ENCODE measurements around the gene SLC11A2.
A peak's percentile ranks its signal among the peaks of the same experiment; 100 is the strongest.

The SLC11A2 gene

GRCh38 chr12:51025836-51026638, at the start of gene SLC11A2:
Gene SLC11A2 (minus strand): TSS chr12:51026384. CDS start chr12:51010728, 15,656 bp downstream.
- DNase-seq = peak; percentile 97

DNA sequence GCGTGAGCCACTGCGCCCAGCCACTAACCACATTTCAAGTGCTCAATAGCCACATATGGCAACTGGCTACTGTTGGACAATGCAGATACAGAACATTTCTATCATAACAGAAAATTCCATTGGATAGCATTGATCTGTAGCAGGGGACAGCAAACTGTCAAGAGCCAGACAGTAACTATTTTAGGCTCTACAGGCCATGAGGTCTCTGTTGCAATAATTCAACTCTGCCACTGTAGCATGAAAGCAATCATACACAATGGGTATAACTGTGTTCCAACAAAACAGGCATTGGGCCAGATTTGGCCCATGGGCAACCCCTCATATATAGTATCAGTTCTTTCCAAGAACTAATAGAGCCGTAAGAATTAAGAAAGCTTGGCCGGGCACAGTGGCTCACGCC, 49.2 kb upstream of the SLC11A2 start:
- no peak for DNase-seq

- no peak for DNase-seq
These were observed 45.5 kb upstream of the SLC11A2 start for GRCh38 chr12:51071663-51072062.

DNA sequence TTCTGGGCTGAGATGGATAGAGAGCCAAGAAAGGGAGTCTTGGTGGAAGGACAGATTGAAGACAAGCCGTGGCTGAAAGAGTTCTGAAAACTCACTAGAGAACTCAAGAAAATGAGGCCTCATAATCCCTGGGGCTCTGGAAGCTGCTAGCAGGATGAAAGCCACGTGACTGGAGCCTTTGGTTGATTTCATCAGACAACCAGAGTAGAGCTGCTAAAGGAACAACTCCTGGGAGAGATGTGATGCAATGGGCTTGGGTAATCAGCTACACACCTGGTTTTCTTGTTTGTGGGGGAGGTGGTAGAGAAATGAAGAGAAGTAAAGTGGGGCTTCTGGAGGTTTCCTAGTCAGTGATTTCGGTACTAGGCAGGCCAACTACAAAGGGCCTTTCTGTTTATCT, 43.8 kb upstream of the SLC11A2 start:
- no peak for DNase-seq

GRCh38 chr12:51067771-51068170, 41.6 kb upstream of the SLC11A2 start:
- no peak for DNase-seq

- DNase-seq = no peak
These were observed 41.0 kb upstream of the SLC11A2 start for GRCh38 chr12:51067229-51067628.

- DNase-seq = no peak
These were observed 39.3 kb upstream of the SLC11A2 start for GRCh38 chr12:51065530-51065929.

GRCh38 chr12:51062631-51063397, 36.6 kb upstream of the SLC11A2 start:
- no peak for DNase-seq

GRCh38 chr12:51059086-51059485, 32.9 kb upstream of the SLC11A2 start:
- no peak for DNase-seq

DNA sequence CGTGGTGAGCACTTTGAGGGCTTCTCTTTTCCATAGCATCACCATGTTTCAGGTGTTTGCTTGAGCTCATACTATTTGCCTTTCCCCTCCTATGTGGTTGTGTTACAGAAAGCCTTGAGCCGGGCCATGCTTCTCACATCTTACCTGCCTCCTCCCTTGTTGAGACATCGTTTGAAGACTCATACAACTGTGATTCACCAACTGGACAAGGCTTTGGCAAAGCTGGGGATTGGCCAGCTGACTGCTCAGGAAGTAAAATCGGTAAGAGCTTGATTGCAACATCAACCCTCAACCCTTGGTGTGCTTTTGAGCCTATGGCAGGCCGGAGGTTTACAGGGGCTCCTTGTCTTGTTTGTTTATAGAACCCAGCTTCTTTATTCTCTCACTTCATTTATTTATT, 30.1 kb upstream of the SLC11A2 start:
- no peak for DNase-seq

DNA sequence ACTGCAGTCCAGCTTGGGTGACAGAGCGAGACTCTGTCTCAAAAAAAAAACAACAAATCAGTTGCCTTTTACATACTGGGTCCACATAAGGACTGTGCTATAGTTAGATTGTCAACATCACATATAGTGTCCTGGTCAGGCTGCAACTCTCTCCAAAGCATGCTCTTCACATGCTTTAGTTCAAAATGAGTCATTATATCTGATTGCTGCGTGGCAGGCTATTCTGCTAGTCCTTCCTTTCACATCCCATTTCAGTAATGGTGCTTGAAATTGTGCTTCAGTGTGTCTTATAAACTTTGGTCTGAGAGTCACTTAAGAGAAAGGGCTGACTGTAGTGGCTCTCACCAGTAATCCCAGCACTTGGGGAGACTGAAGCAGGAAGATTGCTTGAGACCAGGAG, 28.9 kb upstream of the SLC11A2 start:
- DNase-seq = no peak

GRCh38 chr12:51051787-51052186, 25.6 kb upstream of the SLC11A2 start:
- DNase-seq = no peak

DNA sequence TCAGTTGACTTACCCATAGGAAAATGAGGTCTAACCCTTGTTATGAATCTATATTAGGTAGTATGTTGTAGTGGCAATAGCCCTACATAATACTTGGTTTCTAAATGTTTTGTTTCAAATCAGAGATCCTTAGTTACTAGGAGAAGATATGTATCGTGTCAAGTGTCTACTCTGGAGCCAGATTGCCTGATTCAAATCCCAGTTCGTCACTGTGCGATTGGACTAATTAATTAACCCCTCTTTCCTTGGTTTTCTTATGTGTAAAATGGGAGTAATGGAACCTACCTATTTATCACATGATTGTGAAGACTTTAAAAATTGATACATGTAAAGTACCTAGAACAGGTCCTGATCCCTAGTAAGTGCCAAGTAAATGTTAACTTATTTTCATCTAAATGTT, 23.3 kb upstream of the SLC11A2 start:
- DNase-seq = no peak

DNA sequence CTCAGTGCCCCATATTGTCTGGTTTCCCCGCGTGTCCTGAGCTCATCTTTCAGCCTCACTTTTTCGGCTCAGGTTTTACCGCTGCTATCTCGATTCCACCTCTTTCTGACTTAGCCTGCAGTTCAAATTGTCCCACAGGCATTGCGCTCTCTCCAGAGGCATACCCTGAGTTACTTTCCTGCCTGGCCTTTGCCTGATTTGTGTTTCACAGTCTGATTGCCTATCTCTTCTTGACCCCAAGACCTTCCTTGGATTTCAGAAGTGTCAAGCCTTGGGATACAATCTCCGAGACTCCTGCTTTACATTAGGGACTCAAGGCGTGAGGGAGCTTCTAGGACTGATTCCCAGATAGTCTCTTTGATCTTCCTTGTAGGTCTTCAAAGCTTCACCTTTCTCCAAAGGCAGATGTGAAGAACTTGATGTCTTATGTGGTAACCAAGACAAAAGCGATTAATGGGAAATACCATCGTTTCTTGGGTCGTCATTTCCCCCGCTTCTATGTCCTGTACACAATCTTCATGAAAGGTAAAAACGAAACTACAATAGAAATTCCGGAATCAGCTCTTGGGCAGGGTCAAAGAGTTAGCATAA, 22.6 kb upstream of the SLC11A2 start:
- no peak for DNase-seq

DNA sequence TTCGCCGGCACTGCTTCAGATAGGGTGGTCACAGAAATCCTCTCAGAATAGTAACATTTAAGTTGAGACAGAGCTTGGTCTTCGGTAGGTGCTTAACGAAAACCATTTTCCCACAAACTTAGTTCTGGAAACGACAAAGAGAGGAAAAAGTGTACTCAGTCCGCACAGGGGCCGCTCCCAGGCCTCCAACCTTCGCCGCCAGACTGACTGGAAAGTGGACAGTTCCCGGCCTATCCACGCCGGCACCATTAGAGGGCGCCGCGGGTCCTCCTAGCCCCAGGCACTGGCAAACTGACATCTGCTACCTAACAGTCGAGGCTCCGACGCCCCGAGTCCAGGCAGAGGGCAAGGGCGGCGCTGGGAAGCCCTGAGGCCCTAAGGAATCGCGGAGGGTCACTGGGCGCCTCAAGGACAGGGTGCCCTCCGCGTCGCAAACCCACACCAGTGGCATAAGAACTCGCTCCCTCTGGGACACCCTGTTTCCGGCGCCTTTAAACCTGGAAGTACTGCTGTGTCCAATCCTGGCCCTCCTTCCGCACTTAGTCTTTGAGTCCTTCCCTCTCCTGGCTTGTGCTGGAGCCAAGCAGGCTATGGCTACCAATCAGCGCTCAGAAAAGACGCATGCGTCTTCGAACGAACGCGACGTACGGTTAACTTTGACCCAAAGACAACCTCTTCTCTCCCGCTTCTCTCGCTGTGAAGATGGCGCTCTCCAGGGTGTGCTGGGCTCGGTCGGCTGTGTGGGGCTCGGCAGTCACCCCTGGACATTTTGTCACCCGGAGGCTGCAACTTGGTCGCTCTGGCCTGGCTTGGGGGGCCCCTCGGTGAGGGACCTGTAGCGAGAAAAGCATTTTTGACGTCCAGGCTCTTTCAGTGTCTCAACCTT, 21.7 kb upstream of the SLC11A2 start, which contains the start of gene LETMD1:
LETMD1 (plus strand) TSS at position 673 of the 886 bp plus-strand sequence; CDS start at position 703, 30 bp downstream.
- DNase-seq = peak; percentile 92

GRCh38 chr12:51036279-51036678, 10.1 kb upstream of the SLC11A2 start:
- DNase-seq = no peak

DNA sequence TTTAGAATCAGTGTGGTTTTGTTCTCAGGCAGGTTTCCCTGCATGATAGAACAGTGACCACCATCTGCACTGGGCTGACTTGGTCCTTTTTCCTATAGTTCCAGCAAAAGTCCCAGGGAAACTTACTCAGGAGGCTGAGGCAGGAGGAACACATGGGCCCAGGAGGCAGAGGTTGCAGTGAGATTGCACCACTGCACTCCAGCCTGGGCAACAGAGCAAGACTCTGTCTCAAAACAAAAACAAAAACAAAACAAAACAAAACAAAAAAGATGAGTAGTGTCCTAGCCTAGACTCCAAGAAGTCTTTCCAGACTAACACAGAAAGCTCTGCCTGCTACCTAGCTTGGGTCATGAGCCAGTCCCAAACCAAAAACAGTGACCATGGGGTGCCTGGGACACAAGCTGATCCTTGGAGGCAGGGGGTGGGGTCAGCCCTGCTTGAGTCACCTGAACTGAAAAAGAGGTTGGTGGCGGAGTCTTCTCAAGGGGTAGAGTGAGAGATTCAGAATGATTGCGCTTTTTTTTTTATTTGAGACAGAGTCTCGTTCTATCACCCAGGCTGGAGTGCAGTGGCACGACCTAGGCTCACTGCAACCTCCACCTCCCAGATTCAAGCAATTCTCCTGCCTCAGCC, 7.4 kb upstream of the SLC11A2 start:
- DNase-seq = no peak

GRCh38 chr12:51033048-51033447, 6.9 kb upstream of the SLC11A2 start:
- DNase-seq = no peak

- no peak for DNase-seq
These were observed 2.6 kb upstream of the SLC11A2 start for GRCh38 chr12:51028813-51029150.

- DNase-seq = no peak
These were observed 2.1 kb upstream of the SLC11A2 start for GRCh38 chr12:51028126-51028812.

DNA sequence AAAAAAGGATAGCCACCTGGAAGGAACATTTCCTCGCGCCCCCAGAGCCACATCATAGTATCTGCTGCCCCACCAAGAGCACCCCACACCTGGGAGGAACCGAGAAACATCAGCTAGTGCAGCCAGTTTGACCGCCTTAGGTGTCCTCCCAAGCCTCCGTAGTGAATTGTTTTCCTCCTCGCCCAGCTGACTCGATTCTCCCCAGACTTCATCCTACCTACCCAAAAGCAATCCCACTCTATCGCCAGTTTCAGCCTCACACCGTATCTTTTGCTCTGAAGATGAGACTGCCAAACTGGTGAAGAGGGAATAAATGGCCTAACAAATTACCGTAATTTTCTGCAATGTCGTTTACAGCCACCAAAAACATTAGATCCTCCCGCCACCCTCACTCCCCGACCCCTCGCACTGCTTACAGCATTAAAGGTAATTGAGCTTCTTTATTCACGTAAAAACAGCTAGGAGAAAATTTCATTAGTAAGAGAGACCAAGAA, 1.2 kb upstream of the SLC11A2 start:
- no peak for DNase-seq

Data from stimulated activated CD4-positive, alpha-beta T cell treated with anti-CD3 and anti-CD28 coated beads, Interleukin-1b, Interleukin-23, amount 100 ng/mL, for 48 hours (primary cell).